Stimulated activated CD4-positive, alpha-beta T cell treated with anti-CD3 and anti-CD28 coated beads, Interleukin-1b, Interleukin-23, amount 100 ng/mL, for 1 hour (primary cell): ENCODE results near the gene PTTG1IP.
A peak's percentile ranks its signal among the peaks of the same experiment; 100 is the strongest.
"Not testable (repeated sequence)": the region's sequence is repeated elsewhere in the genome, so short reads cannot be mapped to it uniquely, and the experiment has no call there.

Experiments
- DNase-seq, 2 donors: peaks; one replicate each; pipeline ENCODE4 v3.0.0-alpha.2; 2020; ENCODE audit warnings: low read depth in 2 of 2

Gene PTTG1IP

GRCh38 chr21:44845418-44846223 lies 27.9 kb downstream of the PTTG1IP start:
- DNase-seq: peak in 1 of 2 donors; percentile 24

- no peak for DNase-seq
Measured at GRCh38 chr21:44844256-44844655, 29.2 kb downstream of the PTTG1IP start.

GRCh38 chr21:44842721-44843445 lies 30.6 kb downstream of the PTTG1IP start:
- no peak for DNase-seq

GRCh38 chr21:44842087-44842486 lies 31.4 kb downstream of the PTTG1IP start:
- no peak for DNase-seq

- DNase-seq: no peak
Measured at GRCh38 chr21:44840771-44841170, 32.7 kb downstream of the PTTG1IP start.

- no peak for DNase-seq
Measured at GRCh38 chr21:44838951-44839350, 34.5 kb downstream of the PTTG1IP start.

GRCh38 chr21:44838039-44838895 lies 35.2 kb downstream of the PTTG1IP start:
- no peak for DNase-seq

- no peak for DNase-seq
Measured at GRCh38 chr21:44837537-44837936, 36.0 kb downstream of the PTTG1IP start.

GRCh38 chr21:44836666-44837471 lies 36.6 kb downstream of the PTTG1IP start:
- no peak for DNase-seq

- DNase-seq: no peak
Measured at GRCh38 chr21:44836349-44836665, 37.2 kb downstream of the PTTG1IP start.

- DNase-seq: no peak
Measured at GRCh38 chr21:44835647-44835973, 37.9 kb downstream of the PTTG1IP start.

- DNase-seq: no peak
Measured at GRCh38 chr21:44834951-44835646, 38.4 kb downstream of the PTTG1IP start.

- no peak for DNase-seq
Measured at GRCh38 chr21:44834231-44834950, 39.1 kb downstream of the PTTG1IP start.

GRCh38 chr21:44833663-44834062 lies 39.8 kb downstream of the PTTG1IP start:
- no peak for DNase-seq

GRCh38 chr21:44832516-44833255 lies 40.8 kb downstream of the PTTG1IP start:
- DNase-seq: not testable (repeated sequence)

- no peak for DNase-seq
Measured at GRCh38 chr21:44831227-44831860, 42.1 kb downstream of the PTTG1IP start.

GRCh38 chr21:44829507-44830092 lies 43.9 kb downstream of the PTTG1IP start:
- DNase-seq: no peak

- DNase-seq: no peak
Measured at GRCh38 chr21:44828362-44829056, 45.0 kb downstream of the PTTG1IP start.
